Mesenchymal stem cell (in vitro differentiated cells and primary cell): Measurements from ENCODE around the gene ZNF483.
A peak's percentile ranks its signal among the peaks of the same experiment; 100 is the strongest.

Experiments used
- DNase-seq: peaks from one replicate; pipeline ENCODE4 v3.0.0-alpha.2; 2013
- H2AFZ ChIP-seq: one replicate; pipeline ENCODE4 v1.6.1; 2013; ENCODE audit warnings: low read depth, mild to moderate bottlenecking, control low read depth, inconsistent platforms, low read length, moderate library complexity
- H2AK5ac ChIP-seq: 2 replicates; pipeline ENCODE4 v1.6.1; 2013; ENCODE audit warnings: low read length, moderate library complexity, mild to moderate bottlenecking, inconsistent platforms; ENCODE audit not compliant: severe bottlenecking
- H2BK120ac ChIP-seq: one replicate; pipeline ENCODE4 v1.6.1; 2013; ENCODE audit warnings: low read depth, mild to moderate bottlenecking, inconsistent platforms, low read length, moderate library complexity
- H2BK12ac ChIP-seq, 2 experiments: one replicate each; pipeline ENCODE4 v1.6.1; 2013; ENCODE audit warnings: inconsistent platforms in 2 of 2, low read length in 2 of 2, mild to moderate bottlenecking in 2 of 2, moderate library complexity in 2 of 2, control low read depth in 1 of 2
- H2BK15ac ChIP-seq: one replicate; pipeline ENCODE4 v1.6.1; 2013; ENCODE audit warnings: mild to moderate bottlenecking, low read depth, inconsistent platforms; ENCODE audit not compliant: poor library complexity, severe bottlenecking
- H2BK5ac ChIP-seq: 2 replicates; pipeline ENCODE4 v1.6.1; 2013; ENCODE audit warnings: low read depth, mild to moderate bottlenecking, low read length, control low read depth, inconsistent platforms; ENCODE audit not compliant: poor library complexity, severe bottlenecking
- H3K14ac ChIP-seq, 2 experiments: one replicate each; pipeline ENCODE4 v1.6.1; 2013; ENCODE audit warnings: inconsistent platforms in 2 of 2, low read length in 2 of 2, control low read depth in 1 of 2, mild to moderate bottlenecking in 1 of 2, moderate library complexity in 1 of 2
- H3K18ac ChIP-seq, 2 experiments: one replicate each; pipeline ENCODE4 v1.6.1; 2013; ENCODE audit warnings: inconsistent platforms in 2 of 2, low read length in 2 of 2, control low read depth in 1 of 2, low read depth in 1 of 2, mild to moderate bottlenecking in 1 of 2
- H3K23ac ChIP-seq, 2 experiments: one replicate each; pipeline ENCODE4 v1.6.1; 2013; ENCODE audit warnings: inconsistent platforms in 2 of 2, low read length in 2 of 2, mild to moderate bottlenecking in 2 of 2, moderate library complexity in 2 of 2, control low read depth in 1 of 2
- H3K27ac ChIP-seq: 2 replicates; pipeline ENCODE4 v1.5.1; 2013; ENCODE audit warnings: mild to moderate bottlenecking, moderate library complexity, low read length, control low read depth, inconsistent platforms; ENCODE audit not compliant: poor library complexity, severe bottlenecking
- H3K27me3 ChIP-seq, 2 experiments: 2 replicates each; pipeline versions ENCODE4 v1.6.1 to v1.7.0; 2013; ENCODE audit warnings: low read length in 2 of 2, mild to moderate bottlenecking in 2 of 2, moderate library complexity in 2 of 2, control low read depth in 1 of 2, inconsistent platforms in 1 of 2; ENCODE audit not compliant: control insufficient read depth in 1 of 2, insufficient read depth in 1 of 2
- H3K36me3 ChIP-seq, 2 experiments: 2 replicates each; pipeline versions ENCODE4 v1.6.1 to v1.7.0; 2013; ENCODE audit warnings: low read length in 2 of 2, control low read depth in 1 of 2, inconsistent platforms in 1 of 2, low read depth in 1 of 2, mild to moderate bottlenecking in 1 of 2; ENCODE audit not compliant: insufficient read depth in 2 of 2, control insufficient read depth in 1 of 2
- H3K4ac ChIP-seq, 2 experiments: one replicate each; pipeline ENCODE4 v1.6.1; 2013; ENCODE audit warnings: inconsistent platforms in 2 of 2, low read length in 2 of 2, mild to moderate bottlenecking in 2 of 2, moderate library complexity in 2 of 2, control low read depth in 1 of 2, low read depth in 1 of 2
- H3K4me1 ChIP-seq: 2 replicates; pipeline ENCODE4 v1.6.1; 2013; ENCODE audit warnings: low read depth, low read length, control low read depth; ENCODE audit not compliant: control insufficient read depth, insufficient read depth
- H3K4me2 ChIP-seq: 2 replicates; pipeline ENCODE4 v1.6.1; 2013; ENCODE audit warnings: low read length, mild to moderate bottlenecking, inconsistent platforms; ENCODE audit not compliant: poor library complexity, severe bottlenecking
- H3K4me3 ChIP-seq, 2 experiments: 2 replicates each; pipeline versions ENCODE4 v1.5.1 to v1.7.0; 2013; ENCODE audit warnings: low read length in 2 of 2, mild to moderate bottlenecking in 2 of 2, control low read depth in 1 of 2, low read depth in 1 of 2; ENCODE audit not compliant: insufficient read depth in 1 of 2
- H3K79me1 ChIP-seq: replicated peaks from 2 replicates; pipeline ENCODE4 v1.6.1; 2013; ENCODE audit warnings: mild to moderate bottlenecking, control low read depth, low read length, inconsistent platforms; ENCODE audit not compliant: poor library complexity, severe bottlenecking
- H3K9ac ChIP-seq: 2 replicates; pipeline ENCODE4 v1.7.0; 2013; ENCODE audit warnings: mild to moderate bottlenecking, low read length, moderate library complexity
- H3K9me3 ChIP-seq: 2 replicates; pipeline ENCODE4 v1.7.0; 2013; ENCODE audit warnings: mild to moderate bottlenecking, low read length; ENCODE audit not compliant: control insufficient read depth
- H4K8ac ChIP-seq: one replicate; pipeline ENCODE4 v1.6.1; 2013; ENCODE audit warnings: inconsistent platforms, mild to moderate bottlenecking, low read length, moderate library complexity
- H4K91ac ChIP-seq: one replicate; pipeline ENCODE4 v1.6.1; 2013; ENCODE audit warnings: mild to moderate bottlenecking, low read length, inconsistent platforms
- WGBS: methylation state at CpG from one replicate; pipeline ENCODE4 v1.1.7; 2013; ENCODE audit warnings: mixed read lengths; 5-methylcytosine and 5-hydroxymethylcytosine counted together

The ZNF483 gene

GRCh38 chr9:111598733-111599091 is 73.7 kb downstream of the ZNF483 start:
- no peaks in the 10 kb centered on the region for H3K9me3 ChIP-seq
- H2AFZ ChIP-seq = no peak overlapping the region
- peak overlapping the region; percentile 59 for H4K8ac ChIP-seq
- H2AK5ac ChIP-seq = no peak overlapping the region
- H3K18ac ChIP-seq = peak overlapping the region; percentile 35 to 38
- H3K4me2 ChIP-seq = peak overlapping the region; percentile 81
- peak overlapping the region; percentile 83 for H2BK120ac ChIP-seq
- peak overlapping the region; percentile 44 for H3K27ac ChIP-seq
- H3K4me3 ChIP-seq = peak overlapping the region; percentile 65 to 87
- H3K79me1 ChIP-seq = peaks cover 7% of the 10 kb centered on the region
- no peak overlapping the region for H3K14ac ChIP-seq
- no peak overlapping the region for H2BK15ac ChIP-seq
- peak overlapping the region; percentile 88 for H3K9ac ChIP-seq
- no peak overlapping the region for H4K91ac ChIP-seq
- no peak overlapping the region for H2BK5ac ChIP-seq
- H3K4me1 ChIP-seq = peaks cover 6% of the 10 kb centered on the region
- DNase-seq = peak; percentile 69
- H2BK12ac ChIP-seq = no peak overlapping the region
- WGBS = 17% methylated on average over 16 of the region's 16 CpGs
- H3K23ac ChIP-seq = no peak overlapping the region
- peak overlapping the region in 1 of 2 experiments; percentile 60 for H3K4ac ChIP-seq
- H3K36me3 ChIP-seq = peaks cover 15 to 27% of the 10 kb centered on the region in 2 experiments
- H3K27me3 ChIP-seq = no peaks in the 10 kb centered on the region

- Histone ChIP-seq H2AFZ (peak within 1 kb of the TSS; percentile 43), H3K4me2 (peak within 1 kb of the TSS; percentile 81), H3K79me1 (peaks cover 6% of the 10 kb centered on the region), H2BK5ac (no peak within 1 kb of the TSS), H3K4me3 (peak within 1 kb of the TSS; percentile 65 to 87), H4K8ac (peak within 1 kb of the TSS; percentile 59), H3K23ac (no peak within 1 kb of the TSS), H3K9ac (peak within 1 kb of the TSS; percentile 88), H3K14ac (no peak within 1 kb of the TSS), H2BK12ac (peak within 1 kb of the TSS in 1 of 2 experiments; percentile 33), H4K91ac (peak within 1 kb of the TSS; percentile 52), H3K9me3 (no peaks in the 10 kb centered on the region), H3K4ac (peak within 1 kb of the TSS; percentile 60 to 73), H3K36me3 (peaks cover 12 to 21% of the 10 kb centered on the region in 2 experiments), H3K18ac (peak within 1 kb of the TSS; percentile 62 to 74), H3K27ac (peak within 1 kb of the TSS; percentile 63), H3K27me3 (no peaks in the 10 kb centered on the region), H2AK5ac (peak within 1 kb of the TSS; percentile 14), H3K4me1 (peaks cover 6% of the 10 kb centered on the region), H2BK120ac (peak within 1 kb of the TSS; percentile 83), H2BK15ac (no peak within 1 kb of the TSS)
- WGBS = 15% methylated on average over 56 of the region's 64 CpGs
- peak; percentile 92 for DNase-seq
Measured at GRCh38 chr9:111599092-111599954, 74.3 kb downstream of the ZNF483 start, which contains the start of gene PTGR1. PTGR1 (minus strand) TSS chr9:111599647; CDS start chr9:111597422, 2,225 bp downstream.

GRCh38 chr9:111599955-111600343 is 75.0 kb downstream of the ZNF483 start:
- H4K91ac ChIP-seq = peak overlapping the region; percentile 52
- no peak overlapping the region for H2BK12ac ChIP-seq
- no peak overlapping the region for H3K14ac ChIP-seq
- H4K8ac ChIP-seq = peak overlapping the region; percentile 47
- no peak overlapping the region for H3K27ac ChIP-seq
- H3K23ac ChIP-seq = no peak overlapping the region
- H3K9ac ChIP-seq = peak overlapping the region; percentile 88
- no peaks in the 10 kb centered on the region for H3K9me3 ChIP-seq
- H2BK5ac ChIP-seq = no peak overlapping the region
- H2BK15ac ChIP-seq = no peak overlapping the region
- WGBS = 65% methylated on average over 17 of the region's 17 CpGs
- no peak for DNase-seq
- peaks cover 6% of the 10 kb centered on the region for H3K4me1 ChIP-seq
- H3K4me2 ChIP-seq = peak overlapping the region; percentile 81
- H3K79me1 ChIP-seq = peaks cover 6% of the 10 kb centered on the region
- H2AK5ac ChIP-seq = peak overlapping the region; percentile 14
- H3K27me3 ChIP-seq = no peaks in the 10 kb centered on the region
- peak overlapping the region; percentile 62 to 74 for H3K18ac ChIP-seq
- H3K36me3 ChIP-seq = peaks cover 12 to 20% of the 10 kb centered on the region in 2 experiments
- H2AFZ ChIP-seq = peak overlapping the region; percentile 43
- peak overlapping the region; percentile 24 to 73 for H3K4ac ChIP-seq
- H3K4me3 ChIP-seq = peak overlapping the region; percentile 65 to 87
- peak overlapping the region; percentile 81 for H2BK120ac ChIP-seq

GRCh38 chr9:111601237-111602018 is 76.4 kb downstream of the ZNF483 start:
- no peaks in the 10 kb centered on the region for H3K27me3 ChIP-seq

More at GRCh38 chr9:111601237-111602018, 76.4 kb downstream of the ZNF483 start:
- Histone ChIP-seq H3K27ac (no peak overlapping the region), H2BK5ac (no peak overlapping the region), H3K9ac (peak overlapping the region; percentile 77), H2BK120ac (no peak overlapping the region), H2AK5ac (no peak overlapping the region), H2BK12ac (no peak overlapping the region), H3K4me3 (no peak overlapping the region), H3K23ac (no peak overlapping the region), H2BK15ac (no peak overlapping the region), H4K91ac (no peak overlapping the region), H3K79me1 (peaks cover 2% of the 10 kb centered on the region), H3K18ac (no peak overlapping the region), H3K4me1 (peaks cover 6% of the 10 kb centered on the region), H3K9me3 (no peaks in the 10 kb centered on the region), H3K4ac (no peak overlapping the region), H3K14ac (no peak overlapping the region), H3K36me3 (peaks cover 4 to 7% of the 10 kb centered on the region in 2 experiments), H4K8ac (no peak overlapping the region), H3K4me2 (no peak overlapping the region), H2AFZ (no peak overlapping the region)
- WGBS = 81% methylated on average over 6 of the region's 10 CpGs
- peak; percentile 63 for DNase-seq
